Measurements from ENCODE around the gene GNB2. TPM values are rescaled to one million over a fixed set of nuclear protein-coding genes. Genes with fewer than 3 reads are reported as not detected.

Gene GNB2
- total RNA-seq, 1 experiment from 2014 or later = 174 TPM

- Histone ChIP-seq H3K79me2 (ENCODE audit: insufficient read depth, low read length) (no peaks in the 10 kb centered on the region), H3K4ac (ENCODE audit: low read depth, low read length) (no peak overlapping the region), H3K9ac (ENCODE audit: extremely low read depth, insufficient read length, low read length) (no peak overlapping the region), H3K4me2 (ENCODE audit: insufficient read depth, insufficient read length, low read length) (no peak overlapping the region), H3K56ac (ENCODE audit: insufficient read length, low read depth, low read length) (no peak overlapping the region), H3K9me3 (ENCODE audit: control insufficient read depth, low read depth, low read length) (no peaks in the 10 kb centered on the region), H3K27ac (ENCODE audit: insufficient read length, low read depth, low read length) (no peak overlapping the region), H2BK12ac (ENCODE audit: insufficient read length, low read depth, low read length) (no peak overlapping the region), H2AK5ac (ENCODE audit: insufficient read length, low read length) (no peak overlapping the region), H2BK120ac (ENCODE audit: low read depth, low read length, poor library complexity, severe bottlenecking) (no peak overlapping the region), H4K8ac (replicated peaks; ENCODE audit: insufficient read length, low read depth, low read length) (no peak overlapping the region), H4K91ac (ENCODE audit: insufficient read length, low read depth, low read length) (no peak overlapping the region), H2BK5ac (ENCODE audit: insufficient read length, low read length) (no peak overlapping the region), H3K4me1 (ENCODE audit: insufficient read depth, low read length) (no peaks in the 10 kb centered on the region), H3K23me2 (ENCODE audit: insufficient read length, low read depth, low read length, poor library complexity, severe bottlenecking) (no peaks in the 10 kb centered on the region), H3K18ac (ENCODE audit: insufficient read length, low read depth, low read length) (no peak overlapping the region), H3K14ac (ENCODE audit: insufficient read depth, low read length) (no peak overlapping the region), H3K23ac (ENCODE audit: insufficient read length, low read depth, low read length) (no peak overlapping the region), H2BK20ac (ENCODE audit: low read depth, low read length, poor library complexity, severe bottlenecking) (no peak overlapping the region), H4K20me1 (ENCODE audit: control insufficient read depth, insufficient read depth, insufficient read length) (no peaks in the 10 kb centered on the region), H3T11ph (ENCODE audit: low read length) (no peak overlapping the region), H2AFZ (ENCODE audit: low read length) (no peak overlapping the region), H3K79me1 (ENCODE audit: insufficient read depth, low read depth, low read length, poor library complexity, severe bottlenecking) (no peaks in the 10 kb centered on the region), H2BK15ac (ENCODE audit: low read depth, low read length) (no peak overlapping the region), H3K27me3 (ENCODE audit: insufficient read depth, low read length) (no peaks in the 10 kb centered on the region), H4K5ac (ENCODE audit: insufficient read length, low read depth, low read length) (no peak overlapping the region)
- Mint-ChIP-seq H3K27me3 (ENCODE audit: low read depth) (peaks cover 3% of the 10 kb centered on the region), H3K4me1 (peaks cover 2 to 14% of the 10 kb centered on the region in 2 experiments; a peak in 3 of 4 replicates), H3K9me3 (no peaks in the 10 kb centered on the region), H3K4me3 (no peak overlapping the region), H3K36me3 (ENCODE audit: insufficient read depth in 1 of 3, low read depth in 3 of 3) (peaks cover 25 to 76% (median 73%) of the 10 kb centered on the region in 3 experiments), H3K27ac (no peak overlapping the region)
- no CpG with 5 or more reads among the region's 25 CpGs for WGBS (ENCODE audit: extremely low coverage, insufficient read length, low lambda C conversion rate)
- TF ChIP-seq CTCF (conservative IDR thresholded peaks at IDR 0.05) = no peak
- no peak for DNase-seq
These were observed 8.7 kb downstream of the GNB2 start for GRCh38 chr7:100682228-100682741.
